Psoas muscle (tissue), 8 donors: ENCODE data around the gene PUDP. TPM values are rescaled to one million over a fixed set of nuclear protein-coding genes. Genes with fewer than 3 reads are reported as not detected.
A peak's percentile ranks its signal among the peaks of the same experiment; 100 is the strongest.

Experiments
- ATAC-seq, 4 donors: fragments of 200-7000 bp; cut with Tn5 transposase; one replicate each; pipeline ENCODE4 v1.9.1; 2020; ENCODE audit warnings: moderate library complexity in 3 of 4, mild to moderate bottlenecking in 2 of 4
- DNase-seq, 2 donors: peaks; one replicate each; pipeline ENCODE4 v3.0.0-alpha.2; 2020
- H3K27ac ChIP-seq: fragments of 200-600 bp; one replicate; pipeline ENCODE4 v1.8.0; 2022
- H3K27me3 ChIP-seq, 3 donors: fragments of 200-600 bp in 1 of 3; one replicate each; pipeline versions ENCODE4 v1.6.1 to v1.8.0; 2013 to 2022; ENCODE audit warnings: low read length in 2 of 3, mild to moderate bottlenecking in 2 of 3, moderate library complexity in 1 of 3; ENCODE audit not compliant: insufficient read depth in 3 of 3
- H3K36me3 ChIP-seq, 2 donors: fragments of 200-600 bp in 1 of 2; one replicate each; pipeline versions ENCODE4 v1.6.1 to v1.8.0; 2013 to 2022; ENCODE audit warnings: low read depth in 1 of 2, mild to moderate bottlenecking in 1 of 2, moderate library complexity in 1 of 2; ENCODE audit not compliant: insufficient read depth in 1 of 2
- H3K4me1 ChIP-seq: fragments of 200-600 bp; one replicate; pipeline ENCODE4 v1.8.0; 2022
- H3K4me3 ChIP-seq: fragments of 200-600 bp; one replicate; pipeline ENCODE4 v1.8.0; 2022; ENCODE audit warnings: mild to moderate bottlenecking
- H3K9me3 ChIP-seq: fragments of 200-600 bp; one replicate; pipeline ENCODE4 v1.8.0; 2022
- WGBS, 3 donors: extraction: QIAGEN DNeasy Blood & Tissue Kit; methylation state at CpG; one replicate each; pipeline versions ENCODE4 v1.1.6 to v1.1.7; 2013; 5-methylcytosine and 5-hydroxymethylcytosine counted together
- intact Hi-C, 2 donors: fragments of 100-400 bp; cut with DNase I; formaldehyde crosslinking; loops; one replicate each; pipeline versions ENCODE4 v1.11.0 to v1.14.2; 2022
- polyA plus RNA-seq, 3 donors: library from polyadenylated mRNA; stranded (reverse); fragments of 200-250 nt; gene quantifications; one replicate each; pipeline ENCODE4 v1.2.3, GENCODE V29; 2013
- total RNA-seq, 4 donors: library from RNA; stranded (reverse); fragmentation: NEBNext Ultra II Directional in 2 of 4; extraction: Animal tissue kit (Norgen Biotek cat#: 25700) in 2 of 4; gene quantifications; one replicate each; pipeline versions ENCODE4 v1.2.1 to v1.2.4, GENCODE V29; 2021 to 2023
- TF ChIP-seq, protein P1 (sequence below): fragments of 200-600 bp; IDR thresholded peaks from one replicate; pipeline ENCODE4 v1.8.0; 2022; ENCODE audit warnings: antibody characterized with exemption
- donor health status: healthy with polysubstance abuse.
- donor health status: DM: no; HTN: no; CAD: no; lungs with moderate emphysema.
- donor health status: Bipolar disorder and iron deficiency.
- donor health status: healthy.
- donor health status: DM: yes; HTN: yes; CAD: no.
- donor health status: DM: no; HTN: no; CAD: no.
- donor health status: DM: no; HTN: no; CAD: no.
- donor health status: DM: yes; HTN: yes; CAD: no.

PUDP gene
- total and polyA plus RNA-seq, 7 donors, result 17.2 to 34.0 (median 21.4) TPM

DNA sequence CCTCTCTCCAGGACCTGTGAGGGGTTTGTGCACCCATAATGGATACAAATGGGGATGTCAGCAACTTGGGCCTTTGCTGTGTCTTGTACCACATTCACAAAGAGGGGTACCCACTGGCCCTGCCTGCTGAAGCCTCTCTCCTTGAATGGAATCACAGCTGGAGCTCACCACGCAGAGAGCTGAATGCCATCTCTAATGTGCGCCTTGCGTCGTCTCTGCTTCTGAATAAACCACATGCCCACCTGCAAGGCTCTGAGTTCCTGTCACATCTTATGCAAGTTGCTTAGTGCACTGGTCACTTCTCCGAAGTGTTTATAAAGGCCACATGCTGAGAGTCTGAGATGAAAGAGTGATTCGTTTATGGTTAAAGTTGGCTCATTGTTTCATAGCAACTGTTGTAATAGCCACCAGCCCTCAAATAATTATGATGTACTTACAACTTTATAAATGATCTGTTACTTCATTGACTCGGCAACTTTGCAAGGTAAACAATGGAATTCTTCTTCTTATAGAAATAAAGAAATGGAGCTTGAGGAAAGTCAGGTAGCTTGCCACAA is 6.2 kb upstream of the PUDP start:
- H3K27ac ChIP-seq, result no peak overlapping the region
- no peaks in the 10 kb centered on the region for H3K27me3 ChIP-seq
- H3K9me3 ChIP-seq, result no peaks in the 10 kb centered on the region
- ATAC-seq (no peak), DNase-seq (no peak)
- no peaks in the 10 kb centered on the region for H3K36me3 ChIP-seq
- no peak overlapping the region for H3K4me3 ChIP-seq
- TF ChIP-seq, protein P1, sequence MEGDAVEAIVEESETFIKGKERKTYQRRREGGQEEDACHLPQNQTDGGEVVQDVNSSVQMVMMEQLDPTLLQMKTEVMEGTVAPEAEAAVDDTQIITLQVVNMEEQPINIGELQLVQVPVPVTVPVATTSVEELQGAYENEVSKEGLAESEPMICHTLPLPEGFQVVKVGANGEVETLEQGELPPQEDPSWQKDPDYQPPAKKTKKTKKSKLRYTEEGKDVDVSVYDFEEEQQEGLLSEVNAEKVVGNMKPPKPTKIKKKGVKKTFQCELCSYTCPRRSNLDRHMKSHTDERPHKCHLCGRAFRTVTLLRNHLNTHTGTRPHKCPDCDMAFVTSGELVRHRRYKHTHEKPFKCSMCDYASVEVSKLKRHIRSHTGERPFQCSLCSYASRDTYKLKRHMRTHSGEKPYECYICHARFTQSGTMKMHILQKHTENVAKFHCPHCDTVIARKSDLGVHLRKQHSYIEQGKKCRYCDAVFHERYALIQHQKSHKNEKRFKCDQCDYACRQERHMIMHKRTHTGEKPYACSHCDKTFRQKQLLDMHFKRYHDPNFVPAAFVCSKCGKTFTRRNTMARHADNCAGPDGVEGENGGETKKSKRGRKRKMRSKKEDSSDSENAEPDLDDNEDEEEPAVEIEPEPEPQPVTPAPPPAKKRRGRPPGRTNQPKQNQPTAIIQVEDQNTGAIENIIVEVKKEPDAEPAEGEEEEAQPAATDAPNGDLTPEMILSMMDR, result no peak
- 79 to 95% (median 88%) methylated on average over 7 of the region's 7 CpGs for WGBS, 3 donors
- no peaks in the 10 kb centered on the region for H3K4me1 ChIP-seq
- intact Hi-C loops, result no loop called here

DNA sequence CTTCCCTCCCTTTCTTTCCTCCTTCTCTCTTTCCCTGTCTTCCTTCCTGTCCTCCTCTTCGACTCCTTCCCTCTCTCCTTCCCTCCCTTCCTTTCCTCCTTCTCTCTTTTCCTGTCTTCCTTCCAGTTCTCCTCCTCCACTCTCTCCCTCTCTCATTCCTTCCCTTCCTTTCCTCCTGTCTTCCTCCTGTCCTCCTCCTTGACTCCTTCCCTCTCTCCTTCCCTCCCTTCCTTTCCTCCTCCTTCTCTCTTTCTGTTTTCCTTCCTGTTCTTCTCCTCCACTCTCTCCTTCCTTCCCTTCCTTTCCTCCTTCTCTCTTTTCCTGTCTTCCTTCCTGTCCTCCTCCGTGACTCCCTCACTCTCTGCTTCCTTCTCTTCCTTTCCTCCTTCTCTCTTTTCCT is 5.3 kb upstream of the PUDP start:
- no peaks in the 10 kb centered on the region for H3K36me3 ChIP-seq
- H3K4me1 ChIP-seq, result no peaks in the 10 kb centered on the region
- no peaks in the 10 kb centered on the region for H3K9me3 ChIP-seq
- ATAC-seq, result no peak
- H3K27me3 ChIP-seq, result no peaks in the 10 kb centered on the region
- WGBS, 3 donors, result 72 to 88% (median 73%) methylated on average over 2 of the region's 2 CpGs
- TF ChIP-seq, protein P1, result no peak
- H3K27ac ChIP-seq, result no peak overlapping the region
- DNase-seq, result no peak
- intact Hi-C loops, result no loop called here
- H3K4me3 ChIP-seq, result no peak overlapping the region

DNA sequence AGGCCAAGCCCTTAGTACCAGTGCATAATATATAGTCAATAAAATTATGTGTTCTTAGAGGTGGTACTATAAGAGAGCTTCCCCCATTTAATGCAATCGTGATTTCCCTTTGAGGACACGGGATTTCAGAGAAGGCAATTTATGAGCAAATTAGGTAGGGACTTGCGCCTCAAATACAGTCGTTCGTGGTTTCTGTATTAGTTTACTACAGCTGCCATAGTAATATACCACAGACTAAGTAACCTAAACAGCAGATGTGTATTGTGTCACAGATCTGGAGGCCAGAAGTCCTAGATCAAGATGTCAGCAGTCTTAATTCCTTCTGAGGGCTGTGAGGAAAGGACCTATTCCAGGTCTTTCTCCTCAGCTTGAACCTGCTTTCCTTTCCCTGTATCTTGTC is 1.5 kb upstream of the PUDP start:
- Histone ChIP-seq H3K4me3 (no peak overlapping the region), H3K9me3 (no peaks in the 10 kb centered on the region)

DNA sequence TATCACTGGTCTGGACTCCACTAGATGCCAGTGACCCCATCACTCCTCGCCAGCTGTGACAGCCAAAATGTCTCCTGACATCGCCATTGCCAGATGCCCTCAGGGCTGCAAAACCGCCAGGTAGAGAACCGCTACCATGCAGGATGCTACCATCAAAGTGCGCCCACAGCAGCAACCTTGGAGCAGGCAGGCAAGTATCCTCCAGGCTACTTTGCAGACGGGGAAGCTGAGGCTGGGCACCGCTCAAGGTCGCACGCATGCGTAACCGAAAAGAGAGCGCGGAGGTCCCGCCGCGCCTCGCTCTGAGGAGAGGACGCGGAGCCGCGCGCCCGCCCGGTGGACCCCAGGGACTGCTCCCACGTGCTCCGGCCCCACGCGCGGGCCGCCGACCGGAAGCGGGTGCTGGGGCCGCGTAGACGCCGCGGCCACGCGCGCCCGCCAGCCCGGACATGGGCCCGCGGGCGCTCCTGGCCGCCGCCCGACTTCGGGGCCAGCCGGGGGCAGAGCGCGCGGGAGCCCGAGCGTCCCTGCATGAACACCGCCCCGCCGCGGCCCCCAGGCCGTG is 458 bp downstream of the PUDP start, which contains the start of gene STS:
Gene STS, plus strand, starts transcription at position 300 of the 565 bp plus-strand sequence. CDS start 105,488 bp downstream, outside the sequence.
- H3K4me1 ChIP-seq, result peaks cover 15% of the 10 kb centered on the region
- no peaks in the 10 kb centered on the region for H3K27me3 ChIP-seq
- H3K4me3 ChIP-seq, result peak within 1 kb of the TSS; percentile 89
- H3K36me3 ChIP-seq, result no peaks in the 10 kb centered on the region
- no peaks in the 10 kb centered on the region for H3K9me3 ChIP-seq
- intact Hi-C loops, result no loop called here
- 0 to 1% (median 1%) methylated on average over 15 to 61 of the region's 61 CpGs for WGBS, 3 donors
- ATAC-seq (peak; percentile 61 to 64 (median 62)), DNase-seq (peak; percentile 70 to 78)
- TF ChIP-seq, protein P1, result no peak
- peak within 1 kb of the TSS; percentile 96 for H3K27ac ChIP-seq

More for the DNA sequence above, 1.5 kb upstream of the PUDP start:
- intact Hi-C loops, result no loop called here
- no peak overlapping the region for H3K27ac ChIP-seq
- no peak for DNase-seq
- TF ChIP-seq, protein P1, result no peak
- no peak for ATAC-seq
- H3K36me3 ChIP-seq, result no peaks in the 10 kb centered on the region
- WGBS, 3 donors, result 80 to 87% (median 83%) methylated on average over 5 of the region's 5 CpGs
- H3K4me1 ChIP-seq, result peaks cover 7% of the 10 kb centered on the region
- H3K27me3 ChIP-seq, result no peaks in the 10 kb centered on the region
